IMR-90 (cell line): ENCODE measurements around the gene GMEB1.
"Not testable (repeated sequence)": the region's sequence is repeated elsewhere in the genome, so short reads cannot be mapped to it uniquely, and the experiment has no call there.

ENCODE experiments used
- BHLHE40 ChIP-seq: fragments of 150-350 bp; IDR thresholded peaks from 2 replicates; pipeline ENCODE4 v1.6.1; 2016; ENCODE audit warnings: mild to moderate bottlenecking, low read depth, low read length
- FOS ChIP-seq: fragments of 150-350 bp; IDR thresholded peaks from 2 replicates; pipeline ENCODE4 v1.6.1; 2016; ENCODE audit warnings: low read depth, low read length
- MAFK ChIP-seq: IDR thresholded peaks from 2 replicates; pipeline ENCODE4 v1.6.1; 2012; ENCODE audit warnings: low read depth, low read length, improper control_type of control experiment
- MXI1 ChIP-seq: IDR thresholded peaks from 2 replicates; pipeline ENCODE4 v1.6.1; 2012; ENCODE audit warnings: low read depth, mild to moderate bottlenecking, low read length, moderate library complexity, borderline replicate concordance
- POLR2A ChIP-seq: IDR thresholded peaks from 2 replicates; pipeline ENCODE4 v1.6.1; 2012; ENCODE audit warnings: mild to moderate bottlenecking, low read depth, low read length
- RAD21 ChIP-seq: IDR thresholded peaks from 2 replicates; pipeline ENCODE4 v1.6.1; 2012; ENCODE audit warnings: low read length, improper control_type of control experiment
- RFX5 ChIP-seq: IDR thresholded peaks from 2 replicates; pipeline ENCODE4 v1.8.0; 2012; ENCODE audit warnings: low read depth, mild to moderate bottlenecking, low read length, moderate library complexity
- SMC3 ChIP-seq: fragments of 150-350 bp; IDR thresholded peaks from 2 replicates; pipeline ENCODE4 v1.6.1; 2016; ENCODE audit warnings: low read depth, mild to moderate bottlenecking, antibody characterized with exemption, low read length, moderate library complexity
- TF ChIP-seq, protein P1 (sequence below): conservative IDR thresholded peaks from 2 replicates; pipeline ENCODE4 v1.5.1; 2012; ENCODE audit warnings: mild to moderate bottlenecking, low read depth, low read length, improper control_type of control experiment
- TF ChIP-seq, protein P2 (sequence below): fragments of 150-350 bp; IDR thresholded peaks from 2 replicates; pipeline ENCODE4 v1.6.1; 2016; ENCODE audit warnings: low read depth, mild to moderate bottlenecking, low read length, moderate library complexity, borderline replicate concordance
- TF ChIP-seq, protein P3 (sequence below): fragments of 150-350 bp; IDR thresholded peaks from 2 replicates; pipeline ENCODE4 v1.6.1; 2017; ENCODE audit warnings: mild to moderate bottlenecking, antibody characterized with exemption, low read length, low read depth

DNA sequence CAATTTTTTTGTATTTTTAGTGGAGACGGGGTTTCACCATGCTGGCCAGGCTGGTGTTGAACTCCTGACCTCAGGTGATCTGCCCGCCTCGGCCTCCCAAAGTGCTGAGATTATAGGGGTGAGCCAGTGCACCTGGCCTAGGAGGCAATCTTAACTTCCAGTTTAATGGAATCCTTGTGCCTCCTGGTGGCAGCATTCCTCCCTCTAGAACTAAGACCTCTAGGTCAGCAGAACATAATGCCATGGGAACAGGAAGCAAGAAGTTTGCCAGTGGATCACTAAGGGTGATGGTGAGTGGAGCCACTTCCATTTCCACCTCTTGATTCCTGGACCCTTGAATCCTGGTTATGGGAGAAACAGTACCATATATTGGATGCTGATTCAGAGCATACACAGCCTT, 14.7 kb upstream of the GMEB1 start:
- TF ChIP-seq, protein P1, sequence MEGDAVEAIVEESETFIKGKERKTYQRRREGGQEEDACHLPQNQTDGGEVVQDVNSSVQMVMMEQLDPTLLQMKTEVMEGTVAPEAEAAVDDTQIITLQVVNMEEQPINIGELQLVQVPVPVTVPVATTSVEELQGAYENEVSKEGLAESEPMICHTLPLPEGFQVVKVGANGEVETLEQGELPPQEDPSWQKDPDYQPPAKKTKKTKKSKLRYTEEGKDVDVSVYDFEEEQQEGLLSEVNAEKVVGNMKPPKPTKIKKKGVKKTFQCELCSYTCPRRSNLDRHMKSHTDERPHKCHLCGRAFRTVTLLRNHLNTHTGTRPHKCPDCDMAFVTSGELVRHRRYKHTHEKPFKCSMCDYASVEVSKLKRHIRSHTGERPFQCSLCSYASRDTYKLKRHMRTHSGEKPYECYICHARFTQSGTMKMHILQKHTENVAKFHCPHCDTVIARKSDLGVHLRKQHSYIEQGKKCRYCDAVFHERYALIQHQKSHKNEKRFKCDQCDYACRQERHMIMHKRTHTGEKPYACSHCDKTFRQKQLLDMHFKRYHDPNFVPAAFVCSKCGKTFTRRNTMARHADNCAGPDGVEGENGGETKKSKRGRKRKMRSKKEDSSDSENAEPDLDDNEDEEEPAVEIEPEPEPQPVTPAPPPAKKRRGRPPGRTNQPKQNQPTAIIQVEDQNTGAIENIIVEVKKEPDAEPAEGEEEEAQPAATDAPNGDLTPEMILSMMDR = peak; percentile 42
- not testable (repeated sequence) for TF ChIP-seq POLR2A, RFX5, FOS, MXI1, BHLHE40
- TF ChIP-seq SMC3 (peak; percentile 38), MAFK (peak; percentile 33; the same call in 1 of the 2 replicates), RAD21 (peak; percentile 49)
- TF ChIP-seq, protein P2, sequence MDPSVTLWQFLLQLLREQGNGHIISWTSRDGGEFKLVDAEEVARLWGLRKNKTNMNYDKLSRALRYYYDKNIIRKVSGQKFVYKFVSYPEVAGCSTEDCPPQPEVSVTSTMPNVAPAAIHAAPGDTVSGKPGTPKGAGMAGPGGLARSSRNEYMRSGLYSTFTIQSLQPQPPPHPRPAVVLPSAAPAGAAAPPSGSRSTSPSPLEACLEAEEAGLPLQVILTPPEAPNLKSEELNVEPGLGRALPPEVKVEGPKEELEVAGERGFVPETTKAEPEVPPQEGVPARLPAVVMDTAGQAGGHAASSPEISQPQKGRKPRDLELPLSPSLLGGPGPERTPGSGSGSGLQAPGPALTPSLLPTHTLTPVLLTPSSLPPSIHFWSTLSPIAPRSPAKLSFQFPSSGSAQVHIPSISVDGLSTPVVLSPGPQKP = not testable (repeated sequence)
- TF ChIP-seq, protein P3, sequence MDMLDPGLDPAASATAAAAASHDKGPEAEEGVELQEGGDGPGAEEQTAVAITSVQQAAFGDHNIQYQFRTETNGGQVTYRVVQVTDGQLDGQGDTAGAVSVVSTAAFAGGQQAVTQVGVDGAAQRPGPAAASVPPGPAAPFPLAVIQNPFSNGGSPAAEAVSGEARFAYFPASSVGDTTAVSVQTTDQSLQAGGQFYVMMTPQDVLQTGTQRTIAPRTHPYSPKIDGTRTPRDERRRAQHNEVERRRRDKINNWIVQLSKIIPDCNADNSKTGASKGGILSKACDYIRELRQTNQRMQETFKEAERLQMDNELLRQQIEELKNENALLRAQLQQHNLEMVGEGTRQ = not testable (repeated sequence)
